Fibroblast of villous mesenchyme (primary cell): ENCODE results near the gene ANKS1A. TPM values are rescaled to one million over a fixed set of nuclear protein-coding genes. Genes with fewer than 3 reads are reported as not detected.
A peak's percentile ranks its signal among the peaks of the same experiment; 100 is the strongest.

Experiments
- DNase-seq: peaks from one replicate; pipeline ENCODE4 v3.0.0-alpha.2; 2010; ENCODE audit warnings: low read depth
- H3K4me3 ChIP-seq: 2 replicates; pipeline ENCODE4 v1.5.1; 2011; ENCODE audit warnings: low read depth, mild to moderate bottlenecking, low read length
- CTCF ChIP-seq: IDR thresholded peaks from 2 replicates; pipeline ENCODE4 v1.5.1; 2012; ENCODE audit warnings: low read depth, mild to moderate bottlenecking, low read length; ENCODE audit not compliant: insufficient read depth
- total RNA-seq: library from RNA; depleted of rRNA; stranded (reverse); fragments of >200 nt; gene quantifications from 2 replicates; pipeline ENCODE4 v1.2.3, GENCODE V29; 2012

ANKS1A gene
- total RNA-seq, 1 donor: 12.5 TPM

- no peak overlapping the region for H3K4me3 ChIP-seq
- no peak for TF ChIP-seq CTCF
- DNase-seq: no peak
These were observed 66.4 kb downstream of the ANKS1A start for GRCh38 chr6:34955442-34955841.

- TF ChIP-seq CTCF: no peak
- no peak overlapping the region for H3K4me3 ChIP-seq
- DNase-seq: peak; percentile 71
These were observed 68.3 kb downstream of the ANKS1A start for GRCh38 chr6:34957231-34957783.

GRCh38 chr6:34958734-34959133 is 69.7 kb downstream of the ANKS1A start:
- no peak for DNase-seq
- TF ChIP-seq CTCF: no peak
- no peak overlapping the region for H3K4me3 ChIP-seq

GRCh38 chr6:34959224-34959623 is 70.2 kb downstream of the ANKS1A start:
- TF ChIP-seq CTCF: no peak
- DNase-seq: no peak
- H3K4me3 ChIP-seq: no peak overlapping the region

GRCh38 chr6:34961082-34961481 is 72.0 kb downstream of the ANKS1A start:
- H3K4me3 ChIP-seq: no peak overlapping the region
- no peak for DNase-seq
- no peak for TF ChIP-seq CTCF

- TF ChIP-seq CTCF: no peak
- H3K4me3 ChIP-seq: no peak overlapping the region
- no peak for DNase-seq
These were observed 72.5 kb downstream of the ANKS1A start for GRCh38 chr6:34961574-34961973.

- TF ChIP-seq CTCF: no peak
These were observed 75.5 kb downstream of the ANKS1A start for GRCh38 chr6:34964564-34964963.

More at GRCh38 chr6:34964564-34964963, 75.5 kb downstream of the ANKS1A start:
- DNase-seq: no peak
- H3K4me3 ChIP-seq: no peak overlapping the region
